SH-SY5Y (cell line): Measurements from ENCODE around the gene PREP.

ENCODE experiments used
- GATA2 ChIP-seq: IDR thresholded peaks from 2 replicates; pipeline ENCODE4 v1.6.1; 2011; ENCODE audit warnings: mild to moderate bottlenecking, low read depth, low read length
- GATA3 ChIP-seq: IDR thresholded peaks from 2 replicates; pipeline ENCODE4 v1.6.1; 2011; ENCODE audit warnings: low read depth, mild to moderate bottlenecking, low read length, moderate library complexity

DNA sequence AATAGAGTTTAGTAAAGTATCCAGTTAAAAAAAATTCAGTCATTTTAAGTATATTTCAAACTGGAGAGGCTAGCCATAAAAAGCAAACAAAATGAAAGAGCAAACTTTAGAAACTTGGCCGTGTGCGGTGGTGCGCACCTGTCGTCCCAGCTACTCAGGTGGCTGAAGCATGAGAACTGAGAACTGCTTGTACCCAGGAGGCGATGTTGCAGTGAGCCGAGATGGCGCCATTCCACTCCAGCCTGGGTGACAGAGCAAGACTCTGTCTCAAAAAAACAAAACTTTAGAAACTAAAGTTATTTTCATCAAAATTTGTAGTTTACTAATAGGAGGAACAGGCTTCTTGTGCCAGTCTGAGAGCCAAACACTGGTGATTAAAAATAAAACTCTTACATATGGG, 122.8 kb downstream of the PREP start:
- no peak for TF ChIP-seq GATA3
- no peak for TF ChIP-seq GATA2
